Progenitor cell of endocrine pancreas (in vitro differentiated cells): ENCODE results near the gene CDADC1. TPM values are rescaled to one million over a fixed set of nuclear protein-coding genes. Genes with fewer than 3 reads are reported as not detected.

Source experiments
- DNase-seq: peaks from one replicate; pipeline ENCODE4 v3.0.0; 2021; ENCODE audit warnings: low spot score; ENCODE audit not compliant: unreplicated experiment
- H3K27ac Mint-ChIP-seq: 2 replicates; pipeline ENCODE4 v1.8.0; 2021; ENCODE audit warnings: mild to moderate bottlenecking, moderate library complexity, mixed read lengths
- H3K27me3 Mint-ChIP-seq: 2 replicates; pipeline ENCODE4 v1.8.0; 2021; ENCODE audit warnings: mixed read lengths
- H3K36me3 Mint-ChIP-seq: 2 replicates; pipeline ENCODE4 v1.8.0; 2022; ENCODE audit warnings: mixed read lengths; ENCODE audit not compliant: insufficient read depth
- H3K4me1 Mint-ChIP-seq: 2 replicates; pipeline ENCODE4 v1.8.0; 2021; ENCODE audit warnings: low read depth, mixed read lengths
- H3K4me3 Mint-ChIP-seq: 2 replicates; pipeline ENCODE4 v1.8.0; 2021; ENCODE audit warnings: low read depth, mild to moderate bottlenecking, moderate library complexity, mixed read lengths
- H3K9me3 Mint-ChIP-seq: 2 replicates; pipeline ENCODE4 v1.8.0; 2021; ENCODE audit warnings: low read depth, mixed read lengths
- CTCF ChIP-seq: fragments of 200-600 bp; sonication (generic); IDR thresholded peaks from one replicate; pipeline ENCODE4 v1.5.0; 2021; ENCODE audit warnings: antibody characterized with exemption, mild to moderate bottlenecking; ENCODE audit not compliant: unreplicated experiment
- total RNA-seq: library from RNA; stranded (reverse); gene quantifications from 2 replicates; pipeline ENCODE4 v1.2.1, GENCODE V29; 2021

The CDADC1 gene
- total RNA-seq, 1 donor from 2014 or later = 11.7 TPM

- no peak for TF ChIP-seq CTCF
- no peak overlapping the region for H3K27ac Mint-ChIP-seq
- no peaks in the 10 kb centered on the region for H3K9me3 Mint-ChIP-seq
- H3K4me3 Mint-ChIP-seq = no peak overlapping the region
- H3K27me3 Mint-ChIP-seq = no peaks in the 10 kb centered on the region
- peaks cover 14% of the 10 kb centered on the region for H3K4me1 Mint-ChIP-seq
- no peak for DNase-seq
- peaks cover 10% of the 10 kb centered on the region for H3K36me3 Mint-ChIP-seq
These were observed 3.6 kb downstream of the CDADC1 start for GRCh38 chr13:49251326-49251725.

GRCh38 chr13:49253310-49253709 is 5.6 kb downstream of the CDADC1 start:
- Mint-ChIP-seq H3K36me3 (peaks cover 15% of the 10 kb centered on the region), H3K4me3 (no peak overlapping the region), H3K27ac (no peak overlapping the region), H3K27me3 (no peaks in the 10 kb centered on the region), H3K4me1 (peaks cover 5% of the 10 kb centered on the region), H3K9me3 (no peaks in the 10 kb centered on the region)
- TF ChIP-seq CTCF = no peak
- DNase-seq = no peak

- no peaks in the 10 kb centered on the region for H3K9me3 Mint-ChIP-seq
- DNase-seq = no peak
- H3K4me3 Mint-ChIP-seq = no peak overlapping the region
- no peak overlapping the region for H3K27ac Mint-ChIP-seq
- H3K27me3 Mint-ChIP-seq = no peaks in the 10 kb centered on the region
- no peak for TF ChIP-seq CTCF
- H3K36me3 Mint-ChIP-seq = peaks cover 15% of the 10 kb centered on the region
- no peaks in the 10 kb centered on the region for H3K4me1 Mint-ChIP-seq
These were observed 6.3 kb downstream of the CDADC1 start for GRCh38 chr13:49254007-49254406.

- H3K27me3 Mint-ChIP-seq = no peaks in the 10 kb centered on the region
- TF ChIP-seq CTCF = no peak
- no peak overlapping the region for H3K27ac Mint-ChIP-seq
- H3K4me3 Mint-ChIP-seq = no peak overlapping the region
- peaks cover 21% of the 10 kb centered on the region for H3K36me3 Mint-ChIP-seq
- no peak for DNase-seq
- H3K4me1 Mint-ChIP-seq = no peaks in the 10 kb centered on the region
- no peaks in the 10 kb centered on the region for H3K9me3 Mint-ChIP-seq
These were observed 9.1 kb downstream of the CDADC1 start for GRCh38 chr13:49256841-49257240.

GRCh38 chr13:49258089-49258796 is 10.5 kb downstream of the CDADC1 start:
- no peak for TF ChIP-seq CTCF
- Mint-ChIP-seq H3K36me3 (peaks cover 21% of the 10 kb centered on the region), H3K4me1 (no peaks in the 10 kb centered on the region), H3K4me3 (no peak overlapping the region), H3K9me3 (no peaks in the 10 kb centered on the region), H3K27ac (no peak overlapping the region), H3K27me3 (no peaks in the 10 kb centered on the region)
- DNase-seq = no peak
